H1 (cell line): ENCODE results near the gene LMO2. TPM values are rescaled to one million over a fixed set of nuclear protein-coding genes. Genes with fewer than 3 reads are reported as not detected.

Experiments used
- KDM4A ChIP-seq: IDR thresholded peaks from one replicate; pipeline ENCODE4 v1.7.1; 2012; ENCODE audit warnings: low read depth, mild to moderate bottlenecking, moderate library complexity, low read length, inconsistent platforms; ENCODE audit not compliant: severe bottlenecking
- SP1 ChIP-seq: IDR thresholded peaks from 2 replicates; pipeline ENCODE4 v1.6.1; 2011; ENCODE audit warnings: low read depth, low read length
- TAF7 ChIP-seq: optimal IDR thresholded peaks from 2 replicates; pipeline ENCODE3; 2011; ENCODE audit warnings: low read depth, mild to moderate bottlenecking, inconsistent platforms, low read length, moderate library complexity, borderline replicate concordance
- polyA plus RNA-seq, 7 experiments: library from polyadenylated mRNA; depleted of rRNA in 3 of 7; stranded (reverse) in 5 of 7; unstranded in 2 of 7; fragments of >200 nt in 5 of 7; fragments of 200-250 nt in 2 of 7; gene quantifications; 1 replicate in 5 of 7; 2 replicates in 1 of 7; 4 replicates in 1 of 7; pipeline versions ENCODE4 v1.2.1 to v1.2.3, GENCODE V29; 2011 to 2013; ENCODE audit warnings: missing spikeins in 2 of 7, mixed read lengths in 2 of 7
- total RNA-seq: library from RNA; stranded (reverse); fragmentation: NEBNext Ultra II Directional; extraction: Animal tissue kit (Norgen Biotek cat#: 25700); gene quantifications from 2 replicates; pipeline ENCODE4 v1.2.1, GENCODE V29; 2021

The LMO2 gene
- total and polyA plus RNA-seq, 2 of the 8 experiments (the other 6 are each of a cell fraction or from before 2014, with no cell fraction given), result 1.6 to 2.7 TPM

DNA sequence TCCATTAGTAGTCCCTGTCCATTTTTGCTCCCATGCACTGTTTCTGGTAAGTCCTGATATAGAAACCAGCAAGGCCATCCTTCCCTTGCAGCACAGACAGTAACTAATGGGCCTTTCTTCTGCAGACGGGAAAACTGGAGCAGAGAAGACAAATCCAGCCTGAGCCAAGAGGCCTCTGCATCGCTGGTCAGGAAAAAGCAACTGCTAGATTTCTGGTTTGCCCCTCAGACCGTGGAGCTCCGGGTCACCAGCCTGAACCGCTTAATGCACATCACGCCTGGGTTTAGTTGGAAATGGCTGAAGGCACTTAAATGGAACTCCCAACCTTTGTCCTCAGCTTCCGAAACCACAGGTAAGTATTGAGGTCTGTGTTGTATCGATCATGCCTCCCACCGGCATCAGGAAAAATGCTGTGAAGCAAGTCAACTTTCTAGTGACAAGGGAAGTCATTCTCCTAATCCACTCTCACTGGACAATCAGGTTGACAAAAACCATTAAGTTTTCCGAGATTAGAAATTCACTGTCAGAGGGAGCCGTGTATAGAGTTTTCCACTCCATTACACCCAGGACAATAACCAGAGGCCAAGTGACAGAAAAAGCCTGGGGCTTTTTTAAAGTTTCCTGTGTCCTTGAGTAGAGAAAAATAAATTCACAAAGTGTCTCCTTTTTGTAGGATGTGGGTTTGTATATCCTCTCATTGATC, 14.8 kb upstream of the LMO2 start (continued):
- TF ChIP-seq TAF7 (no peak), SP1 (no peak), KDM4A (no peak)
